RWPE1 (cell line): ENCODE results near the gene VPS8.
"Not testable (repeated sequence)": the region's sequence is repeated elsewhere in the genome, so short reads cannot be mapped to it uniquely, and the experiment has no call there.

ENCODE experiments used
- CTCF ChIA-PET: fragments of 350-600 bp; sonication (Branson Sonifier 250); formaldehyde crosslinking; extraction: SDS; loops from one replicate; lab custom pipeline; 2021; lab: Yijun Ruan, JAX
- POLR2A ChIA-PET: fragments of 400-600 bp; formaldehyde crosslinking; extraction: SDS; loops from one replicate; lab custom pipeline; 2020; ENCODE audit warnings: antibody characterized with exemption; ENCODE audit not compliant: low non-redundant PET; lab: Yijun Ruan, JAX
- DNase-seq: peaks from one replicate; pipeline ENCODE4 v3.0.0; 2012; ENCODE audit warnings: low spot score
- H3K27ac ChIP-seq: fragments of 450-650 bp; 2 replicates; pipeline ENCODE4 v1.5.1; 2017
- CTCF ChIP-seq: fragments of 450-650 bp; conservative IDR thresholded peaks from 2 replicates; pipeline ENCODE4 v1.5.1; 2017; ENCODE audit warnings: low read depth, mild to moderate bottlenecking

Gene VPS8

GRCh38 chr3:185009650-185010049, 197.7 kb downstream of the VPS8 start:
- CTCF ChIA-PET: no interaction called here
- POLR2A ChIA-PET: no interaction called here
- no peak overlapping the region for H3K27ac ChIP-seq
- DNase-seq: no peak
- TF ChIP-seq CTCF: no peak

- H3K27ac ChIP-seq, DNase-seq, POLR2A ChIA-PET, CTCF ChIA-PET: not testable (repeated sequence)
Measured at GRCh38 chr3:185017584-185017983, 205.6 kb downstream of the VPS8 start.

- DNase-seq, H3K27ac ChIP-seq, POLR2A ChIA-PET, CTCF ChIA-PET: not testable (repeated sequence)
Measured at GRCh38 chr3:185017996-185018395, 206.0 kb downstream of the VPS8 start.

- DNase-seq: no peak
- no peak for TF ChIP-seq CTCF
- ChIA-PET CTCF (interaction anchor here (1.0 kb wide), 1 partner anchor 9 kb away, joined by 3 read pairs; no protein-coding TSS in a partner anchor), POLR2A (no interaction called here)
- H3K27ac ChIP-seq: no peak overlapping the region
Measured at GRCh38 chr3:185021256-185021655, 209.3 kb downstream of the VPS8 start.

GRCh38 chr3:185024406-185024805, 212.4 kb downstream of the VPS8 start:
- CTCF ChIA-PET: no interaction called here
- TF ChIP-seq CTCF: no peak
- POLR2A ChIA-PET: no interaction called here
- H3K27ac ChIP-seq: no peak overlapping the region
- no peak for DNase-seq

- ChIA-PET POLR2A (no interaction called here), CTCF (interaction anchor here (0.7 kb wide), 1 partner anchor 23 kb away, joined by 3 read pairs; no protein-coding TSS in a partner anchor)
- TF ChIP-seq CTCF: no peak
- DNase-seq: no peak
- H3K27ac ChIP-seq: no peak overlapping the region
Measured at GRCh38 chr3:185024966-185025365, 213.0 kb downstream of the VPS8 start.

GRCh38 chr3:185028121-185028520, 216.2 kb downstream of the VPS8 start:
- H3K27ac ChIP-seq: no peak overlapping the region
- ChIA-PET POLR2A (no interaction called here), CTCF (interaction anchor here (0.6 kb wide), 1 partner anchor 239 kb away, joined by 3 read pairs; no protein-coding TSS in a partner anchor)
- no peak for TF ChIP-seq CTCF
- no peak for DNase-seq

- H3K27ac ChIP-seq: no peak overlapping the region
- TF ChIP-seq CTCF: no peak
- POLR2A ChIA-PET: no interaction called here
- no peak for DNase-seq
- CTCF ChIA-PET: no interaction called here
Measured at GRCh38 chr3:185029086-185029485, 217.1 kb downstream of the VPS8 start.
